ENCODE data around the gene P3H2.

GRCh38 chr3:190097025-190097424 is 23.7 kb downstream of the P3H2 start:
- TF ChIP-seq SMC3 (IDR thresholded peaks at IDR 0.05; ENCODE audit: low read depth, low read length) (no peak), RAD21 (IDR thresholded peaks at IDR 0.05; ENCODE audit: low read length) (no peak), CTCF (conservative IDR thresholded peaks at IDR 0.05; ENCODE audit: low read depth, low read length) (no peak), MAFK (IDR thresholded peaks at IDR 0.05; ENCODE audit: low read depth, low read length) (no peak), POLR2A (IDR thresholded peaks at IDR 0.05; ENCODE audit: low read depth, low read length) (no peak), RCOR1 (IDR thresholded peaks at IDR 0.05; ENCODE audit: insufficient replicate concordance, low read length) (no peak), USF2 (IDR thresholded peaks at IDR 0.05; ENCODE audit: low read depth, low read length) (no peak), MXI1 (IDR thresholded peaks at IDR 0.05; ENCODE audit: borderline replicate concordance, low read depth, low read length) (no peak), RFX5 (IDR thresholded peaks at IDR 0.05; ENCODE audit: low read depth, low read length) (no peak), BHLHE40 (IDR thresholded peaks at IDR 0.05; ENCODE audit: low read depth, low read length) (no peak), MAZ (IDR thresholded peaks at IDR 0.05; ENCODE audit: borderline replicate concordance, low read depth, low read length) (no peak)

Measured in IMR-90 (cell line).